HG03060 (cell line): ENCODE results near the gene RNF212.

Source experiments
- ATAC-seq: cut with Tn5 transposase; IDR thresholded peaks from one replicate; pipeline ENCODE4 v1.9.1; 2021; ENCODE audit warnings: low read depth, moderate number of reproducible peaks; ENCODE audit not compliant: unreplicated experiment

Gene RNF212

DNA sequence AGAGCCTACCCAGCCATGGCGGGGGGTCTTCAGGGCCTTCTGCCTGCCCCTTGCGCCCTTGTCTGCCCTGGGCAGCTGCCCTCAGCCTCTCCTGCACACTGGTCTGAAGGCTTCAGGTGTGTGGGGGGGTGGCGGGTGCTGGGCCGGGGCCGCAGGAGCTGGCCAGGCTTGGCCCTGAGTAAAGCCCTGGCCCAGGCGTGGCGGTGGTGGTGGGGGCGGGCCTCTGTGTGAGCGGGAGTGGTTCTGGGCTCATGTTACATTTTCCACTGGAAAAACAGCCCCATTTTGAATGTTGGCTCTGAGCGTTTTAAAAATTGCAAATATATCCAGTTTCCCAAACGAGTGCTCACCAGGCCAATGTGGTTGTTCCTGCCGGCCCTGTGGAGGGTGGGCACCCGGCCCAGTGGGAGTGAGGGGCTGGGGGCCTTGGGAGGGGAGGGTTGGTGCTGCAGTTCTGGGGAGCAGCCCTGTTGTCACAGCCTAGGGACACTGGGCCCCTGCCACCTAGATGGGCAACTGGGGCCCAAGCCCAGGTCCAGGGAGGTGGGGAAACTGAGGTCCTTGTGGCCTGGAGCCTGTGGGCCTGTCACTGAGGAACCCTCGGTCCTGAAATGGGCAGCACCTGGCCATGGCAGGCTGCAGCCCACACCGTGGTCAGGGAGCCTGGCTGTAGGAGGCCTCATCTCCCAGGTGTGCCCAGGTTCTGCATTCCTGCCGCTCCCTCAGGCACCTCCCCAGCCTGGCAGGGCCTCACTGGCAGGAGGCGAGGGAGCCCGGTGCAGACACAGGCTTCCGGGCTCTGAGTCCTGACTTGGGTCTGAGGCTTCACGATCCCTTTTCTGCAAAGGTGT, 73.6 kb downstream of the RNF212 start:
- ATAC-seq, result no peak

- ATAC-seq, result no peak
Measured at GRCh38 chr4:1038948-1039492, 74.3 kb downstream of the RNF212 start.

GRCh38 chr4:1036976-1037810, 76.2 kb downstream of the RNF212 start:
- no peak for ATAC-seq

GRCh38 chr4:1036095-1036494, 77.3 kb downstream of the RNF212 start:
- no peak for ATAC-seq

DNA sequence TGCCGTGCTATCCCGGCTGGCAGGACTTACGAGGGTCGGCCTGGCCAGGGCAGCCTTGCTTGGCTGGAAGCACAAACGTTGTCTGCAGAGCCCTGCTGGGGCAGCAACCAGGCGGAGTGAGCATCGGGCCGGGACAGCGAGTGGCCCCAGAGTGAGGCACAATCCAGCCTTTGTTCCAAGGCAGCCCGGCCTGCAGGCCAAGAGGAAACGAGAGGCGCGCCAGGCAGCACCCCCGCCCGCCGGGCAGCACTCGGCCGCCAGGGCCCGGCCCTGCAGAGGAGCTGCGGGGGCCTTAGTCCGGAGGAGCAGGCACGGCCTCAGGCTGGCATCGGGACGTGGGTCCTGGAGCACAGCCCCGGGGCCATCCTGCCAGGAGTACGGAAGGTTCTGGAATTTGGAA, 77.9 kb downstream of the RNF212 start:
- no peak for ATAC-seq

GRCh38 chr4:1033840-1034551, 79.4 kb downstream of the RNF212 start:
- ATAC-seq, result no peak

DNA sequence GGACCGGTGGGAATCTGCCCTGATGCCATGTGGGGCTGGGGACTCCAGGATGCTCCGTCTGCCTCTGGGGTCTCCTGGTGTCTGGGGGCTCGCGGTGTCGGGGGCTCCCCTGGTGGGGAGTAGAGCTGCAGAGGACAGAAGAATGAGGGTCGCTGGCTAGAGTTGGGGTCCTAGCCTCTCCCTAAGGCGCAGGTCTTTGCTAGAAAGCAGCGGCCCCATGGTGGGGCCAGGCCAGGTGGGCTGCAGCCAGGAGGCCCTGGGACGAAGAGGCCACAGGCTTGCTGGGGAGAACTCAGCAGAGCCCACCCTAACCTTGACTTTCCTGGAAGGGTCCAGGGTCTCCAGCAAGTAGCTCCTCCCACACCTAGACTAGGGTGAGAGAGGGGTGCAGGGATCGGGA, 80.5 kb downstream of the RNF212 start:
- ATAC-seq, result no peak

DNA sequence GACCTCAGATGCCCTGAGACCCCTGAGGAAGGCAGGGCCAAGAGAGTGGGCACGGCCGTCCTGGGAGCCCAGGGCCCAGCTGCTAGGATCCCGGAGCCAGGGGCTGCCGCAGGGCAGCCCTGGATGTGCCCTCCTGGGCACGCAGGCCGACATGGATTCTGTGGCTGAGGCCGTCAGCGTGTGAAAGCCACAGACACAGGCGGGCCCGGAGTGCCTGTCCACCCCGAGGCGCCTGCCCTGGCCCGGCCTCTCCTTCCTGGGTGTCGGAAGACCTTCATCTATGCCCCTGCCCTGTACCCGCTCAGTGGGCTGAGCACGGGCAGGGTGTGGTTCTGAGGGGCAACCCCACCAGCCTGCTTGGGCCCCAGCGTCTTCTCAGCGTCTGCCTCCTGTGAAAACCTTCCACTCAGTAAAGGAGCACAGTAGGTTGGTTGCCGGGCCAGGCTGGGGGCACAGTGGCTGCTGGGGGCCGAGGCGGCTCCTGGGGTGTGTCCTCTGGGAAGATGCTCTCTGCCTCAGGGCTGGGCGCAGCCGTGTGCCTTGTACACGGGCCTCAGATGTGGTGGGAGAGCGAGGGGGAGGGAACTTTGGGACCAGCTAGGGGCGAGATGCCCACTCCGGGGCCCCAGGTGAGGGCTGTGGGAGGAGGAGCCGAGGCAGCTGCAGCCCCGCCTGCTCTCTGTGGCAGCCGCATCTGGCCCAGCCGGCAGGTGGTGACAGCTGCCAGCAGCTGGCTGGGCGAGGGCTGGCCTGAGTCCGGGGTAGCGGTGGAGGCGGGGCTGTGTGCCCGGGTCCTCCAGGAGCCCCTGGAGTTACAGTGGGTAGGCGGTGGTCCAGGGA, 81.2 kb downstream of the RNF212 start:
- ATAC-seq, result no peak

GRCh38 chr4:1031346-1031745, 82.0 kb downstream of the RNF212 start:
- no peak for ATAC-seq

GRCh38 chr4:1030559-1030958, 82.8 kb downstream of the RNF212 start:
- ATAC-seq, result no peak

GRCh38 chr4:1030031-1030430, 83.3 kb downstream of the RNF212 start:
- ATAC-seq, result no peak

DNA sequence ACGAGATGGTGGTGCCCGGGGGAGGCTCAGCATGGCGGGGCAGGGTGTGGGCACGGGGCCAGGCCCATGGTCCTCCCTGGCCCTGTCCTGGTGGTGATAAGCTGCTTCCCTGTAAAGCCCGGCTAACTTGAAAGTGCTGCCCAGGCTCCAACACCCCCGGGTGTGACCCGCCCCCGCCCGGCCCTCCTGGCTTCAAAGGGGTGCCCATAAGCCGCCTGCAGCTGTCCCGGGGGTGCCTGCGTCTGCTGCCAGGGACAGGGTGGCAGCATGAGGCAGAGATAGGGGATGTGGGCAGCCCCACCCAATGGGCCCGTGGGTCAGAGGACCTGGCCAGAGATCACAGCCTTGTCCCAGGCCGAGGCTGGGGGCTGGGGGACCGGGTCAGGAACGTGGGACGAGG, 83.8 kb downstream of the RNF212 start:
- ATAC-seq, result no peak

GRCh38 chr4:1028574-1029220, 84.7 kb downstream of the RNF212 start:
- no peak for ATAC-seq

DNA sequence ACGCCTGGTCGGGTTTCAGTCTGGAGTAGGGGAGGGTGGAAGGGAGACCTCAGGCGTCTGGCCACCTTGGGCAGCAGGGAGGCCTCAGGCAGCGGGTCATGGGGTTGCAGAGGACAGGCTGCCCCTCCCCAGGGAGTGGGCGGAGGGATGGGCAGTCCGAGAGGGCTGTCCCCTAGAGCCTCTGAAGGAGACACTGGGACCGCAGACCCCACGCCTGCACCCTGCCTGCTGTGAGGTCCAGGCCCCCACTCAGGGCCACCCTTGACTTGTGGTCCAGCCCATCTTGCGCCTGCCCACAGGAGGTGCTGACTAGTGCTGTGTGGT, 85.5 kb downstream of the RNF212 start:
- no peak for ATAC-seq

GRCh38 chr4:1027219-1027914, 86.0 kb downstream of the RNF212 start:
- no peak for ATAC-seq

GRCh38 chr4:1026115-1026514, 87.2 kb downstream of the RNF212 start:
- ATAC-seq, result no peak

- ATAC-seq, result no peak
Measured at GRCh38 chr4:1024882-1025545, 88.3 kb downstream of the RNF212 start.

DNA sequence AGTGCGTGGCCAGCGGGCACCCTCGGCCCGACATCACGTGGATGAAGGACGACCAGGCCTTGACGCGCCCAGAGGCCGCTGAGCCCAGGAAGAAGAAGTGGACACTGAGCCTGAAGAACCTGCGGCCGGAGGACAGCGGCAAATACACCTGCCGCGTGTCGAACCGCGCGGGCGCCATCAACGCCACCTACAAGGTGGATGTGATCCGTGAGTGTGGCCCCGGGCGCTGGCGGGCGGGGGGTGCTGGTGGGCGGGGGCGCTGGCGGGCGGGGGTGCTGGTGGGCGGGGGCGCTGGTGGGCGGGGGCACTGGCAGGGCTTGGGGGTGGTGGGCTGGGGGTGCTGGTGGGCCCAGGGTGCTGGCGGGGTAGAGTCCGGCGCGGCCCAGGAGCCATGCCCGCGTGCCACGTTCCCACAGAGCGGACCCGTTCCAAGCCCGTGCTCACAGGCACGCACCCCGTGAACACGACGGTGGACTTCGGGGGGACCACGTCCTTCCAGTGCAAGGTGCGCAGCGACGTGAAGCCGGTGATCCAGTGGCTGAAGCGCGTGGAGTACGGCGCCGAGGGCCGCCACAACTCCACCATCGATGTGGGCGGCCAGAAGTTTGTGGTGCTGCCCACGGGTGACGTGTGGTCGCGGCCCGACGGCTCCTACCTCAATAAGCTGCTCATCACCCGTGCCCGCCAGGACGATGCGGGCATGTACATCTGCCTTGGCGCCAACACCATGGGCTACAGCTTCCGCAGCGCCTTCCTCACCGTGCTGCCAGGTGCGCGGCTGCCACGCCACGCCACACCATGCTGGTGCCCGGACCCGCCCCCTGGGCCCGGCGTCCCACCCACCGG, 89.2 kb downstream of the RNF212 start:
- ATAC-seq, result no peak
